DND-41 (cell line): ENCODE results near the gene KIF13A.

ENCODE experiments used
- ATAC-seq: fragments of 200-7000 bp; cut with Tn5 transposase; 3 replicates; pipeline ENCODE4 v1.9.1; 2021; ENCODE audit warnings: low read depth; ENCODE audit not compliant: insufficient read depth
- DNase-seq: peaks from one replicate; pipeline ENCODE4 v3.0.0-alpha.2; 2020
- H2AFZ ChIP-seq: 2 replicates; pipeline ENCODE4 v1.6.0; 2012; ENCODE audit warnings: low read depth, low read length
- H3K27ac ChIP-seq: 2 replicates; pipeline ENCODE4 v1.5.1; 2012; ENCODE audit warnings: low read length, inconsistent platforms
- H3K27me3 ChIP-seq: fragments of 200-600 bp; sonication (generic); 2 replicates; pipeline ENCODE4 v1.6.0; 2012; ENCODE audit warnings: low read length, mild to moderate bottlenecking, inconsistent platforms; ENCODE audit not compliant: insufficient read depth, poor library complexity
- H3K36me3 ChIP-seq: 2 replicates; pipeline ENCODE4 v1.5.1; 2012; ENCODE audit warnings: low read length, inconsistent platforms; ENCODE audit not compliant: insufficient read depth
- H3K4me1 ChIP-seq: 2 replicates; pipeline ENCODE4 v1.5.1; 2012; ENCODE audit warnings: mild to moderate bottlenecking, low read length; ENCODE audit not compliant: insufficient read depth
- H3K4me2 ChIP-seq: 2 replicates; pipeline ENCODE4 v1.6.0; 2012; ENCODE audit warnings: mild to moderate bottlenecking, moderate library complexity, low read length, inconsistent platforms; ENCODE audit not compliant: insufficient read depth
- H3K4me3 ChIP-seq, 2 experiments: fragments of 200-600 bp in 1 of 2; shearing (Covaris generic) in 1 of 2; 2 replicates each; pipeline ENCODE4 v1.5.1; 2012 to 2016; ENCODE audit warnings: inconsistent platforms in 2 of 2, low read length in 2 of 2, mild to moderate bottlenecking in 2 of 2, low read depth in 1 of 2, moderate library complexity in 1 of 2
- H3K79me2 ChIP-seq: 2 replicates; pipeline ENCODE4 v1.6.0; 2012; ENCODE audit warnings: low read length, inconsistent platforms; ENCODE audit not compliant: insufficient read depth
- H3K9ac ChIP-seq: 2 replicates; pipeline ENCODE4 v1.6.0; 2012; ENCODE audit warnings: low read depth, mild to moderate bottlenecking, inconsistent platforms, low read length, moderate library complexity
- H3K9me3 ChIP-seq: 2 replicates; pipeline ENCODE4 v1.5.1; 2012; ENCODE audit warnings: low read length, moderate library complexity, mild to moderate bottlenecking, inconsistent platforms; ENCODE audit not compliant: insufficient read depth, severe bottlenecking
- H4K20me1 ChIP-seq: 2 replicates; pipeline ENCODE4 v1.6.0; 2012; ENCODE audit warnings: low read length; ENCODE audit not compliant: insufficient read depth
- EZH2 ChIP-seq: IDR thresholded peaks from 3 replicates; pipeline ENCODE4 v1.6.1; 2012; ENCODE audit warnings: borderline replicate concordance, low read depth, mild to moderate bottlenecking, moderate library complexity, low read length, inconsistent platforms; ENCODE audit not compliant: severe bottlenecking
- TF ChIP-seq, protein P1 (sequence below): IDR thresholded peaks from 2 replicates; pipeline ENCODE4 v1.5.1; 2012; ENCODE audit warnings: borderline replicate concordance, low read length, moderate library complexity, mild to moderate bottlenecking; ENCODE audit not compliant: poor library complexity, severe bottlenecking; ENCODE audit errors: extremely low read depth

KIF13A gene

GRCh38 chr6:17928514-17929430 is 58.7 kb downstream of the KIF13A start:
- Histone ChIP-seq H3K27me3 (no peaks in the 10 kb centered on the region), H4K20me1 (no peaks in the 10 kb centered on the region), H3K27ac (no peak overlapping the region), H3K4me3 (no peak overlapping the region), H2AFZ (no peak overlapping the region), H3K79me2 (no peaks in the 10 kb centered on the region), H3K4me1 (no peaks in the 10 kb centered on the region), H3K9ac (no peak overlapping the region), H3K36me3 (no peaks in the 10 kb centered on the region), H3K4me2 (no peak overlapping the region), H3K9me3 (no peaks in the 10 kb centered on the region)
- ATAC-seq (no peak), DNase-seq (no peak)
- TF ChIP-seq, protein P1, sequence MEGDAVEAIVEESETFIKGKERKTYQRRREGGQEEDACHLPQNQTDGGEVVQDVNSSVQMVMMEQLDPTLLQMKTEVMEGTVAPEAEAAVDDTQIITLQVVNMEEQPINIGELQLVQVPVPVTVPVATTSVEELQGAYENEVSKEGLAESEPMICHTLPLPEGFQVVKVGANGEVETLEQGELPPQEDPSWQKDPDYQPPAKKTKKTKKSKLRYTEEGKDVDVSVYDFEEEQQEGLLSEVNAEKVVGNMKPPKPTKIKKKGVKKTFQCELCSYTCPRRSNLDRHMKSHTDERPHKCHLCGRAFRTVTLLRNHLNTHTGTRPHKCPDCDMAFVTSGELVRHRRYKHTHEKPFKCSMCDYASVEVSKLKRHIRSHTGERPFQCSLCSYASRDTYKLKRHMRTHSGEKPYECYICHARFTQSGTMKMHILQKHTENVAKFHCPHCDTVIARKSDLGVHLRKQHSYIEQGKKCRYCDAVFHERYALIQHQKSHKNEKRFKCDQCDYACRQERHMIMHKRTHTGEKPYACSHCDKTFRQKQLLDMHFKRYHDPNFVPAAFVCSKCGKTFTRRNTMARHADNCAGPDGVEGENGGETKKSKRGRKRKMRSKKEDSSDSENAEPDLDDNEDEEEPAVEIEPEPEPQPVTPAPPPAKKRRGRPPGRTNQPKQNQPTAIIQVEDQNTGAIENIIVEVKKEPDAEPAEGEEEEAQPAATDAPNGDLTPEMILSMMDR = no peak
- TF ChIP-seq EZH2 = no peak

GRCh38 chr6:17927705-17928104 is 59.7 kb downstream of the KIF13A start:
- no peak overlapping the region for H3K4me3 ChIP-seq
- no peaks in the 10 kb centered on the region for H4K20me1 ChIP-seq
- H3K79me2 ChIP-seq = no peaks in the 10 kb centered on the region
- no peaks in the 10 kb centered on the region for H3K4me1 ChIP-seq
- no peaks in the 10 kb centered on the region for H3K36me3 ChIP-seq
- TF ChIP-seq EZH2 = no peak
- TF ChIP-seq, protein P1 = no peak
- no peaks in the 10 kb centered on the region for H3K9me3 ChIP-seq
- no peaks in the 10 kb centered on the region for H3K27me3 ChIP-seq
- DNase-seq (no peak), ATAC-seq (no peak)
- no peak overlapping the region for H3K9ac ChIP-seq
- no peak overlapping the region for H3K4me2 ChIP-seq
- H2AFZ ChIP-seq = no peak overlapping the region
- H3K27ac ChIP-seq = no peak overlapping the region

- no peak overlapping the region for H3K4me2 ChIP-seq
- H3K36me3 ChIP-seq = no peaks in the 10 kb centered on the region
- no peaks in the 10 kb centered on the region for H3K27me3 ChIP-seq
- H3K79me2 ChIP-seq = no peaks in the 10 kb centered on the region
- no peaks in the 10 kb centered on the region for H3K4me1 ChIP-seq
- H2AFZ ChIP-seq = no peak overlapping the region
- no peak for TF ChIP-seq EZH2
- TF ChIP-seq, protein P1 = no peak
- no peak overlapping the region for H3K27ac ChIP-seq
- DNase-seq = no peak
- no peak overlapping the region for H3K4me3 ChIP-seq
- no peak overlapping the region for H3K9ac ChIP-seq
- no peaks in the 10 kb centered on the region for H3K9me3 ChIP-seq
- ATAC-seq = no peak
- H4K20me1 ChIP-seq = no peaks in the 10 kb centered on the region
These were observed 64.0 kb downstream of the KIF13A start for GRCh38 chr6:17923401-17923863.
